ENCODE data around the gene POU2F3.

POU2F3 gene

GRCh38 chr11:120226714-120227113, 13.2 kb upstream of the POU2F3 start:
- DNase-seq (ENCODE audit: low read depth) = no peak

GRCh38 chr11:120227228-120227852, 12.6 kb upstream of the POU2F3 start:
- no peak for DNase-seq (ENCODE audit: low read depth)

GRCh38 chr11:120228794-120229384, 11.1 kb upstream of the POU2F3 start:
- no peak for DNase-seq (ENCODE audit: low read depth)

- peak; percentile 29 for DNase-seq (ENCODE audit: low read depth)
These were observed 10.2 kb upstream of the POU2F3 start for GRCh38 chr11:120229451-120230424.

- no peak for DNase-seq (ENCODE audit: low read depth)
These were observed 9.4 kb upstream of the POU2F3 start for GRCh38 chr11:120230433-120231071.

GRCh38 chr11:120231963-120232362, 8.0 kb upstream of the POU2F3 start:
- no peak for DNase-seq (ENCODE audit: low read depth)

GRCh38 chr11:120233207-120233803, 6.6 kb upstream of the POU2F3 start:
- no peak for DNase-seq (ENCODE audit: low read depth)

GRCh38 chr11:120235024-120235628, 4.8 kb upstream of the POU2F3 start:
- DNase-seq (ENCODE audit: low read depth) = peak; percentile 54

GRCh38 chr11:120236169-120237107, 3.5 kb upstream of the POU2F3 start:
- DNase-seq (ENCODE audit: low read depth) = peak; percentile 11

GRCh38 chr11:120238968-120239620, 846 bp upstream of the POU2F3 start:
- no peak for DNase-seq (ENCODE audit: low read depth)

GRCh38 chr11:120240866-120241265, 926 bp downstream of the POU2F3 start:
- no peak for DNase-seq (ENCODE audit: low read depth)

GRCh38 chr11:120241277-120241676, 1.3 kb downstream of the POU2F3 start:
- no peak for DNase-seq (ENCODE audit: low read depth)

GRCh38 chr11:120243221-120243620, 3.3 kb downstream of the POU2F3 start:
- DNase-seq (ENCODE audit: low read depth) = no peak

- peak; percentile 40 for DNase-seq (ENCODE audit: low read depth)
These were observed 4.8 kb downstream of the POU2F3 start for GRCh38 chr11:120244476-120245365.

- DNase-seq (ENCODE audit: low read depth) = no peak
These were observed 5.5 kb downstream of the POU2F3 start for GRCh38 chr11:120245434-120245833.

GRCh38 chr11:120248551-120249278, 8.8 kb downstream of the POU2F3 start:
- peak; percentile 44 for DNase-seq (ENCODE audit: low read depth)

- no peak for DNase-seq (ENCODE audit: low read depth)
These were observed 9.6 kb downstream of the POU2F3 start for GRCh38 chr11:120249279-120250262.
